Jurkat, Clone E6-1 (cell line): ENCODE data around the gene ROR2.
"Not testable (repeated sequence)": the region's sequence is repeated elsewhere in the genome, so short reads cannot be mapped to it uniquely, and the experiment has no call there.

ENCODE experiments used
- DNase-seq: peaks from one replicate; pipeline ENCODE4 v3.0.0-alpha.2; 2011; ENCODE audit warnings: low read depth, low spot score
- H3K4me3 ChIP-seq: 2 replicates; pipeline ENCODE4 v1.5.1; 2011; ENCODE audit warnings: mild to moderate bottlenecking, low read length, control low read depth, moderate library complexity

ROR2 gene

DNA sequence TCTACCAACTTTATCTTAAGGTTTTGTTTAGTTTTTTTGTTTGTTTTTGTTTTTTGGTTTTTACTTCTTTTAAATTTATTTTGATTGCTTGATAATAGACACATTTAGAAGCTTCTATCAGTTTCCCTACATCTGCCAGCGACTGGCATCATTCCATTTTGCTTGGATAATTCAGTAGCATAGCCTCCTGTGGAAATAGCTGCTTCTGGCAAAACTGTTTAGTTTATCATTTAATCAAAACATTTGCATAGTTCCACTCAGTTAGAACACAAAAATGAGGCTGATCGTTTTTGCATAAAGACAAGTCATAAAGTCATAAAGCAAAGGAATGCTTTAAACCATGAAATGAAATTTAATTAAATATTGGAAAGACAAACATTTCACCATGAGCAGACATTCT, 392.7 kb downstream of the ROR2 start:
- no peak overlapping the region for H3K4me3 ChIP-seq
- no peak for DNase-seq

DNA sequence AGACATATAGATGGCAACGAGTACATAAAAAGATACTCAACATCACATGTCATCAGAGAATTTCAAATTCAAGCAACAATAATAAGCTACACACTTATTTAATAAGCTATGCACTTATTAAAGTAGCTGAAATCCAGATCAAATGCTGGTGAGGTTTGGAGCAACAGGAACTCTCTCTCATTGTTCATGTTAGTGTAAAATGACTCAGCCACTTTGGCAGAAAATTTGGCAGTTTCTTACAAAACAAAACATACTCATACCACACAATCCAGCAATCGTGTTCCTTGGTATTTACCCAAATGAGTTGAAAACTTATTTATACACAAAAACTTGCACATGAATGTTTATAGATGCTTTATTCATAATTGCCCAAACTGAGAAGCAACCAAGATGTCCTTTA, 394.9 kb downstream of the ROR2 start:
- DNase-seq = no peak

DNA sequence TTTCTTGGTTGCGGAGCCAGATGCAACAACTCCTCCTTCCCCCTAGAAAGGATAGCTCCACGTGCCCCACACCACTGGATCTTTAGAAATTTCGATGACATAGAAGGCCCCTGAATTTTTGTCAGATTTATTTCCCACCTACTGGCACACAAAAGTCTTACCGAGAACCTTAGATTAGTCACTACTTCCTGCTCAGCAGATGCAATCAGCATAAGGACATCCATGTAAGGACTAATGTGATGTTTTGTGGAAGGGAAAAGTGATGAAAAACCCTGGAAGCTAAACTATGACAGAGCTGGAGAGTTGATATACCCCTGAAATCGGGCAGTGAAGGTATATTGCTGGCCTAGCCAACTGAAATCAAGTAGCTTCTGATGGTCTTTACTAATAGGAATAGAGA, 400.9 kb downstream of the ROR2 start:
- no peak overlapping the region for H3K4me3 ChIP-seq
- DNase-seq = no peak

More for the DNA sequence above, 394.9 kb downstream of the ROR2 start:
- no peak overlapping the region for H3K4me3 ChIP-seq

DNA sequence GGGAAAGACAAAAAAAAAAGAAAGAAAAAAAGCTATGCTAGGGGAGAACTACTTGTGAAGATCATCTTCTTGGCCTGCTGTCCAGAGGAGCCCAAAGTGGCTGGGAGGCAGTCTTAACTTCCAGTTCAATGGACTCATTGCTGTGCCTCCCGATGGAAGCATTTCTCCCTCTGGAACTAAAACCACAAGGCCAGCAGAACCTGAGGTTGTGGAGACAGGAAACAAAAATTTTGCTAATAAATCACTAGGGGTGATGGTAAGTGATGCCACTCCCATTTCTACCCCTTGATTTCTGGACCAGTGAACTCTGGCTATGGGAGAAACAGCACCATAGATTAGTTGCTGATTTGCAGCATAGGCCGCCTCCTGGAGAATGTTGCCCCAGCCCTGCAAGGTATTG, 402.9 kb downstream of the ROR2 start:
- DNase-seq = no peak
- no peak overlapping the region for H3K4me3 ChIP-seq

DNA sequence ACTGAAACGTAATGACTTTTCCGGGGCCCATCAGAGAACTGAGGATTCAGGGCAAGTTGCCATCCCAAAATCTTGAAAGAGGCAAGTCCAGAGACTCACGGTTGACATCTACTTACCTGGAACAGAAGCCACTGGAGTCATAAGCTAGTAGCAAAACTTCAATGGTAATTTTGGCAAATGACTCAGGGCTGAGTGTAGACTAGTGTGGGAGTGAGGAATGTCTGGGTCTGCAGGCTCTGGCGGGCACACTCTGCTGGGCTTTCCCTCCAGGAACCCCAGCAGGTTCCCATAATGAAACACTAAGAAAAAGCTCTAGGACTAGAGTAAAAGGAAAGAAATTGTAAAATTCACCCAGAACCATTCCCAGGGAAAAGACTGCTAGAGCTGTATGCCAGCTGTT, 403.5 kb downstream of the ROR2 start:
- H3K4me3 ChIP-seq = no peak overlapping the region
- DNase-seq = no peak

DNA sequence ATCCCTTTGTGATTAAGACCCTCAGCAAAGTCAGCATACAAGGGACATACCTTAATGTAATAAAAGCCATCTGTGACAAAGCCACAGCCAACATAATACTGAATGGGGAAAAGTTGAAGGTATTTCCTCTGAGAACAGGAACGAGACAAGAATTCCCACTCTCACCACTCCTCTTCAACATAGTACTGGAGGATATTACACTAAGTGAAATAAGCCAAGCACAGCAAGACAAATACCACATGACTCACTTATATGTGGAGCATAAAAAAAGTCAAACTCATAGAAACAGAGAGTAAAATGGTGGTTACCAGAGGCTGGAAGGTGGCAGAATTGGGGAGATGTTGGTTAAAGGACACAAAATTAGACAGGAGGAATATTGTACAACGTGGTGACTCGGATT, 408.3 kb downstream of the ROR2 start:
- H3K4me3 ChIP-seq = no peak overlapping the region
- no peak for DNase-seq

DNA sequence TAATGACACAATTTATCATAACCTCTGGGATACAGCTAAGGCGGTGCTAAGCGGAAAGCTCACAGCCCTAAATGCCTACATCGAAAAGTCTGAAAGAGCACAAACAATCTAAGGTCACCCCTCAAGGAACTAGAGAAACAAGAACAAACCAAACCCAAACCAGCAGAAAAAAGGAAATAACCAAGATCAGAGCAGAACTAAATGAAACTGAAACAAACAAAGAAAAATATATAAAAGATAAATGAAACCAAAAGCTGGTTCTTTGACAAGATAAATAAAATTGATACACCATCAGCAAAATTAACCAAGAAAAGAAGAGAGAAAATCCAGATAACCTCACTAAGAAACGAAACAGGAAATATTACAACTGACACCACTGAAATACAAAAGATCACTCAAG, 409.5 kb downstream of the ROR2 start:
- not testable (repeated sequence) for H3K4me3 ChIP-seq, DNase-seq

DNA sequence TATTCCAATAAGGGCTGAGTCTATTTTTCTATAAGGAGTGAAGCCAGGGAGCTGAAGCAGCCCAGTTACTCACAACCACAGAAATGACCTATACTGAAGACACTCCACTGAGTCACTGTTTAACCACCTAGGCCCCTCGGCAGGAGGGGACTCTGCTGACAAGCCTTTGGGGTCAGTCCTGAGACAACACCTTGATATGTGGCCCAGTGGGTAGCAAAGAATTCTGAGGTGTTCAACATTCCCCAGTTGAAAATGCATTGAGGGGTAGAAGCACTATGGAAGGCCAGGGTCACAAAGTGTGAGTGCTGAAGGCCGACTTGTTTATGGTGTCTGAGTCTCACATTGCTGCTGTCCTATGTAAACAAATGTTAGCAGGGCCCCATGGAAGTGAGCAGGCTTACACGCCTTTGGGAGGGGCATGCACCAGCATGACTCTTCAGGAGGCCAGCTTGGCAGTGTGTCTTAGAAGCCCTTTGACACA, 413.8 kb downstream of the ROR2 start:
- no peak overlapping the region for H3K4me3 ChIP-seq
- DNase-seq = no peak

DNA sequence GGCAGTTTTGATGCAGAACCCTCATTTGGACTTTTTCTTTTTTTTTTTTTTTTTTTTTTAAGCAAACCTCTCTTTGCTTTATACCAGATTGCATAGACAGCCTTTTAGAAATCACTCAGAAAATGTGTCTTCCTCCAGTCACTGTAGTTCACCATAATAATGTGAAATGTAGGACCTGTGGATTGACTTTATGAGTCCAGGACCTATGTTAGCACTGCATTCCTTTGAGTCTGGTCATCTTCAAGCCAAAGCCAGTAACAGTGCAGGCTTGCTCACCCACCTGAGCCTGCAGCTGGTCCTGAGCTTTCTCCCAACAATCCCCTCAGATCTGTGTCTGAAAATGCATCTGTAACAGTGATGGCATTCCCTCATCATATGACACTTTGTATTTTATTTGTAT, 415.7 kb downstream of the ROR2 start:
- H3K4me3 ChIP-seq = no peak overlapping the region
- DNase-seq = no peak

DNA sequence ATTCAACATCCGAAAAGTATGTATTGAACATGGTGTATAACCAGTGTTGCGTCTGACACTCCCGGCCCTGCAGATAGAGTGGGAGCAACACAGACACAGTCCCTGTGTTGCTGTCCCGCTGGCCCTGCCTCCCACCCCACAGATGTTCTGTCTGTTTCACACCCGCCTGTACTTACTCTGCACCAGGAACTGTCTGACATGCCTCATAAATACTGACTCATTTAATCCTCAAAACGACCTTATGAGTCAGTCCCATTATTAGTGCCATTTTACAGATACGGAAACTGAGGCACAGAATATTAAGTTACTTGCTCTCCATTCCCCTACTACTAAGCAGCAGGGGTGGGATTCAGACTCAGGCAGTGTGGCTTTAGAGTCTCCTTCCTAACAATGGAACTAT, 416.6 kb downstream of the ROR2 start:
- H3K4me3 ChIP-seq = no peak overlapping the region
- no peak for DNase-seq

DNA sequence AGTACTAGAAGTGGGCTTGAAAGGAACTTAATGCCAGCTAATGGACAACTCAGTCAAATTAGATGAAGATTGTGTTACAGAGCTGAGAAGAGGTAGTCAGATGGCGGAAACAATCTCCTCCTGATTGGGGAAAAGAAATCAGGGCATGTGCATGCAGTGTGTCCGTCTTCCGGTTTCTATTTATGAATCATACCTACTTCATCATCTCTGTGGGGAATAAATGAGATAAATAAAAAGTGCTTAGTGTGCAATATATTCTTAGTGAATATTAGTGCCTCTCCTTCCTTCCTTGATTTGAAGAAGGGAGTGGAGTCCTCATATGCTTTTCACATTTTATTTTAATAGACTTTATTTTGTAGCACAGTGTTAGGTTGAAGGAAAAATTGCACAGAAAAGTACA, 417.7 kb downstream of the ROR2 start:
- H3K4me3 ChIP-seq = no peak overlapping the region
- DNase-seq = no peak

DNA sequence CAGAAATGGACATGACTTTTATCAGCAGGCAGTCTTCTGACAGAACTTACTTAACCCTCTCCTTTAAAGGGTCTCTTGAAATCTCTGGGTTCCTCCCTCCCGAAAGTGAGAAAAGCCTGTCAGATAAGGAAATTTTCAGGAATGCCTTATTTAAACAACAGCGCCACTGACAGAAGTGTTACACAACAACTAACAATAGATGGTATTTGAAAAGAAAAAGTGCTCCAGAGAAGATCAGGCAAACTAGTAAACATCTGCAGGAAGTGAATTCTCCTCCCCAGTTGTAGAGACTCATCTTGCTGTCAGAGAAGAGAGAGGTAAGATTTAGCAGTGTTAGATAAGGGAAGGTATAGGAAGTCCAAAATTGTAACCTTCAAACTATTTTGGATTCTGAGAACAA, 419.2 kb downstream of the ROR2 start:
- no peak overlapping the region for H3K4me3 ChIP-seq
- no peak for DNase-seq

DNA sequence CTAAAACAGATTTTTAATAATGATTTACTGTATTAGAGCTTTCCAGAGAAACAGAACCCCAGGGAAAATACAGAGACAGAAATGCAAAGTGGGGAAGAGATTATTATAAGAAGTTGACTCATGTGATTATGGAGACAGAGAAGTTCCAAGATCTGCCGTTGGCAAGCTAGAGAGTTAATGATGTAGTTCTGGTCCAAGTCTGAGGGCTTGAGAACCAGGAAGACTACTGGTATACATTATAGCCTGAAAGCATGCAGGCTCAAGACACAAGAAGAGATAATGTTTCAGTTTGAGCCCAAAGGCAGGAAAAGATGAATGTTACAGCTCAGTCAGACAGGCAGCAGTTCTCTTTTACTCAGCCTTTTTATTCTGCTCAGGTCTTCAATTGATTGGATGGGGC, 427.5 kb downstream of the ROR2 start:
- no peak for DNase-seq

DNA sequence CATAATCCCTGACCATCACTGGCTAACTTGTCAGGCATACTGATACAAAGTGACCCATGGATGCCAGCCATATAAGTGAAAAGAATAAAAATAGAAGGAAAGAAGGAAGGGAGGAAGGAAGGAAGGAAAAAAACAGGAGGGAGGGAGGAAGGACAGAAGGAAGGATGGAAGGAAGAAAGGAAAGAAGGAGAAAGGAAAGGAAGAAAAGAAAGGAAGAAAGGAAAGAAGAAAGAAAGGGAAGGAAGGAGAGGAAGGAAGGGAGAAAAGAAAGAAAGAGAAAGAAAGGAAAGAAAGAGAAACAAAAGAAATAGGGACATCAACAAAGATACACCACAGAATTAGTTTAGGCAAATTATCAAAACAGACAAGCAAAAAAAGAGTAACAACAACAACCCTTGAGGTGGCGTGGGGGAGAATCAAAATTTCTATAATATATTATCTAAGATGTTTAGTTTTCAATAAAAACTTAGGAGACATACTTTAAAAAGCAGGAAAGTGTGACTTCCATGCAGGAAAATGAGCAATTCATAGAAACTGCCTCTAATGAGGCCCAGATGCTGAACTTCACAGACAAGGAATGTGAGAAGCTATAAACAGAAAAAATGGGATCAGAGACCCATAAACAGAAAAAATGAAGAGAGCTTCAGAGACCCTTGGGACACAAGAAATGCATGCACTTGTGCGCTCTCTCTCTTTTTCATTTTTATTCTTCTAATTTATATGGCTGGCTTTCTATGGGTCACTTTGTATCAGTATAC, 430.3 kb downstream of the ROR2 start:
- no peak for DNase-seq
- H3K4me3 ChIP-seq = no peak overlapping the region

More for the DNA sequence above, 427.5 kb downstream of the ROR2 start:
- no peak overlapping the region for H3K4me3 ChIP-seq

DNA sequence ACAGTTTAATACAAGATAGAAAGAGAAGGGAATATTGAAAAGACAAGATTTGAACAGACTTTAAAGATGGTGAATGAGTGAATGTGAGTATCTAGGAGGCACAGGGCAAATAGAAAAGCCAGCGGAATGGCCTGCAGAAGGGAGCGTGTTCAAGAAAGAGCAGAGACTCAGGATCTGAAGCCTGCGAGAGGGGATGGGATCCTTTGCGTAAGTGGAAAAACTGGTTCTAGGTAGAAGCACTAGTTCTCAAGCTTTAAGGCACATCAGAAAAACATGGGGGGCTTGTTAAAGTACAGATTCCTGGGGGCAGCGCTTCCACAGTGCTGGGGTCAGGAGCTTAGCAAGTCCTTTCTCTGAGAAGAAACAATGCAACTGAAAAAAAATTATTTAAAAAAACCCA, 431.6 kb downstream of the ROR2 start:
- no peak overlapping the region for H3K4me3 ChIP-seq
- no peak for DNase-seq

DNA sequence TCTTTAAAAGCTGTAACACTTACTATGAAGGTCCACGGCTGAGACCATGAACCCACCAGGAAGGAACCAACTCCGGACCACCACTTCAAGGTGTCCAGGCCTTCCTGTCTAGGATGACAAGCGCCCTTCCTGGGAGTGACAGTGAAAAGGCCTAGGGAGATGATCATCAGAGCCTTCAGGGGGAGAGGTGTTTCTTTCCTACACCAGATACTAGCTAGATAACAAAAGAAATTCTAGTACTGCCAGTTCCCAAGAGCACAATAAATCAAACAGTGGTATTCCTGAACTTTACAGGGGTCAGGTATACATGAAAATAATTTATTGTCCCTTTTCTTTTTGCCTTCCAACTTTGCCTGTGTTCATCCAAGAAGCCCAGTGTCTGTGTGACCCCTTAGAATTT, 432.2 kb downstream of the ROR2 start:
- no peak overlapping the region for H3K4me3 ChIP-seq
- DNase-seq = no peak

DNA sequence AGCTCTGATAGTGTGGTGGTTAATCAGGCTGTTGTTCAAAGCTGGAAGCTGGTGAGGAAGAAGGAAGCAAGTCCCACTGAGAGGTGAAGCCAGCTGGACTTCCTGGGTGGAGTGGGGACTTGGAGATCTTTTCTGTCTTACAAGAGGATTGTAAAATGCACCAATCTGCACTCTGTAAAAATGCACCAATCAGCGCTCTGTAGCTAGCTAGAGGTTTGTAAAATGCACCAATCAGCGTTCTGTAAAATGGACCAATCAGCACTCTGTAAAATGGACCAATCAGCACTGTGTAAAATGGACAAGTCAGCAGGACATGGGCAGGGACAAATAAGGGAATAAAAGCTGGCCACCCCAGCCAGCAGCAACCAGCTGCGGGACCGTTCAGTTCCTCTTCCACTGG, 432.7 kb downstream of the ROR2 start:
- H3K4me3 ChIP-seq, DNase-seq: not testable (repeated sequence)

DNA sequence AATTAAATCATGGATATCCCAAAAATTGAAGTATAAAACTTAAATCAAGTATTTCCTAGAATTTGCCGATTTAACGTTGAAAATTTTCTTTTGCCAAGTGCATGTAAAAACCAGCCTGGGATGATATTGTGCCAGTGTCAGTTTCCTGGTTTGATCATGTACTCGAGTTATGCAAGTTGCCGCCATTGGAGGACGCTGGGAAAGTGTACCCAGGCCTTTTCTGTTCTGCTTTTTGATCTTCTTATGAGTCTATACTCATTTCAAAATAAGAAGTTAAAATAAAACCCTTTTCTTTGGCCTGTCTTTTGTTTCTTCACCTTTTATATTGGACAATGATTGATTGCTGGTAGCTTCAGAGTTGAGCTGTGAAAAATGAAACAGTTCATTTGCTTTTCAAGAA, 433.3 kb downstream of the ROR2 start:
- H3K4me3 ChIP-seq = no peak overlapping the region
- no peak for DNase-seq

DNA sequence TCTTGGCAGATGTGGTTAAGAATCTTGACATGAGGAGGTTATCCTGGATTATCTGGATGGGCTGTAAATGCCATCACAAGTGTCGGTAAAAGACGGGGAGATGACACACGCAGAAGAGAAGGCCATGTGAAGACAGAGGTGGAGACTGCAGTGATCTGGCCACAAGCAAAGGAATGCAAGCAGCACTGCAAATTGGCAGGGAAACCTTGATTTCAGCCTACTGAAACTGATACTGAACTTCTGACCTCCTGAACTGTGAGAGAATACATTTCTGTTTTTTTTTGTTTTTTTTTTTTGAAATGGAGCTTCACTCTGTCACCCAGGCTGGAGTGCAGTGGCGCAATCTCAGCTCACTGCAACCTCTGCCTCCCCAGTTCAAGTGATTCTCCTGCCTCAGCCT, 433.9 kb downstream of the ROR2 start:
- DNase-seq = no peak
- no peak overlapping the region for H3K4me3 ChIP-seq

DNA sequence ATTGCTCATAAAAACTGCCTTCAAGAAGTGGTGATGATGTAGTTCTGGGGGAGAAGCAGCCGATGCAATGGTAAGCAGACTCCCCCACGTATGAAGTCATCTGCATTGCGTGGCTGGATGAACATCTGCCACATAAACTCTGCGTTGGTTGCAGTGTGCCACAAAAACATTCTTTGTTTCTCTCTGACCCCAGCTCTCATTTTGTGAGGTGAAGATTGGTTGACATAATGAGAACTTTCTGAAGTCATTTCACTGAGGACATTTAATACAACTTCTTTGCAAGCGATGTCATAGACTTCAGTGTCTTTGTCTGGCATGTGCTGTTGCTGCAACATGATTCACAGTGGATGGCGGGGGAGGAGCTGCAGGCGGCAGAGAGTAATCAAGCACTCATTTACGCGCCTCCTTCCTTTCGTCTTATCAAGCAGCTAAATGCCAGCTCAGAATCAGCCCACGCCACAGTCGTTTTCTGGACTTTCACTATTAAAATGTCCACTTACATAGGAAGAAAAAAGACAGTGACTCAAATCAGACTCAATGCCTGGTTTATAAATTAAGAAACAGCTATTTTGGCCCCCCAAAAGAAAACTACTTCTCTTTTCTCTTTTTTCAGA, 434.8 kb downstream of the ROR2 start:
- DNase-seq = no peak
- no peak overlapping the region for H3K4me3 ChIP-seq
